HG03159 (cell line): ENCODE measurements around the gene DDX10.
A peak's percentile ranks its signal among the peaks of the same experiment; 100 is the strongest.
"Not testable (repeated sequence)": the region's sequence is repeated elsewhere in the genome, so short reads cannot be mapped to it uniquely, and the experiment has no call there.

ENCODE experiments used
- ATAC-seq: cut with Tn5 transposase; IDR thresholded peaks from one replicate; pipeline ENCODE4 v1.9.1; 2021; ENCODE audit warnings: mild to moderate bottlenecking, moderate library complexity; ENCODE audit not compliant: unreplicated experiment

DDX10 gene

GRCh38 chr11:108766596-108767173 is 101.8 kb downstream of the DDX10 start:
- ATAC-seq = no peak

DNA sequence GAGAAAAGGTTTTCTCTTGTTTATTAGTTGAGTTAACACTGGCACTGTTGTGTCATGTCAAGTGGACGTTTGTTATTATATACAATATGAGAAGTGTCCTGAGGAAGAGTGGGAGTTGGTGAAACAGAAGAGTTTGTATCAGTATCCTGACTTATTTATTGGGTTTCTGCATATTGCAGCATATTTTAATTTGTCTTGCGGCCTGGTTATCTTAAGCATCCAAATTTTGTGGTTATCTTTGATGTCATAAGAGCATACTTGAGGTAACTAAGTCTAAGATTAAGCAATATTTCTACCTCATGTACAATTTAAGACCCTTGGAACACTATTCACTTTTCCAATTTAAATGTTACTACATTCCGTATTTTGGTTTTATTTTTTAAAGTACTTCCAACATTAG is 103.5 kb downstream of the DDX10 start:
- no peak for ATAC-seq

- ATAC-seq = no peak
Measured at GRCh38 chr11:108768964-108769363, 104.1 kb downstream of the DDX10 start.

DNA sequence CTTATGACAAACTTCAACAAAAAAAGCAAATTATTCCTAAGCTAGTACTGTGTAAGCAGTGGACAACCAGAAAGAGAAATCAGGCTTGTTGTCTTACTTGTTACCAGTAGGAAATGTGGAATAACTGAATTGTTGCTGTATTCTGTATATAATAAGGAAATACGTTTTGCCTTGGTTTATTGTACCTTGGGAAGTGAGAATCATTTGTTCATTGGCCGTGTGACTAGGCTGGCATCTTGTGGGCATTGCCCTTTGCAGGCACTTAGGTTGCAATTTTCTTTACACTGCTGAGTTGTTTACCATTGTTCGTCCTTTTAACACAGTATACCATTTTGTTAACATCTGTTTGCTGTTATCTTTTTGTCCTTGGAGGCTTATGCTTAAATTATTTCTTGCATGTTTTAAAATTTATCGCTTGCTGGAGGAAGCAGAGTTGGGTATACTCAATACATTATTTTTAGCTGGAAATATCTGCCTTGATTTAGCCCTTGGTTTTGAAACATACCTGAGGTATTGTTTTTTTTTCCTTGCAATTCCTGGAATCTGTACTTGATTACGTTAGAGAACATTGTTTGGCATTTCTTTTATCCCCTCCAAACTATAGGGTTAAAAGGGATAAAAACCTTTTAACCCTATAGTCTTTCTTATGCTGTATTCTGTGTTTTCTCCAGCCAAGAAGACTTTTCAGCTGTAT is 109.3 kb downstream of the DDX10 start:
- no peak for ATAC-seq

DNA sequence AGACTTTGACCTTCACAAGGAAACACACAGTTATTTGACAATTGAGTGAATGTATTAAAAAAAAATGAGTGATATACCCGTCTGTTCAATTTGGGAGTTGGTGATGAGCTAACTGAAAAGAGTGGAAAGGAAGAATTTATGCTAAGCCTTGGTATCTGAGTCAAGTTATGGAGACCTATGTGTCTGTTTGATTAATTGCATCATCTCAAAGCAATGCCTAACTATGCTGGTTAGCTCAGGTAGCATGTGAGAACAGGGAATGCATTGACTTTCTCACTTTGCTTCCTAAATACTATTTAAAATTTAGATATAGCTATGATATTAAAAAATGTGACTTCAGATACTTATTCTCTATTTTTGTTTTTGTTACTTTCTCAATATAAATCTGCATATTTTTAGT is 110.5 kb downstream of the DDX10 start:
- no peak for ATAC-seq

GRCh38 chr11:108779147-108779546 is 114.3 kb downstream of the DDX10 start:
- ATAC-seq = not testable (repeated sequence)

DNA sequence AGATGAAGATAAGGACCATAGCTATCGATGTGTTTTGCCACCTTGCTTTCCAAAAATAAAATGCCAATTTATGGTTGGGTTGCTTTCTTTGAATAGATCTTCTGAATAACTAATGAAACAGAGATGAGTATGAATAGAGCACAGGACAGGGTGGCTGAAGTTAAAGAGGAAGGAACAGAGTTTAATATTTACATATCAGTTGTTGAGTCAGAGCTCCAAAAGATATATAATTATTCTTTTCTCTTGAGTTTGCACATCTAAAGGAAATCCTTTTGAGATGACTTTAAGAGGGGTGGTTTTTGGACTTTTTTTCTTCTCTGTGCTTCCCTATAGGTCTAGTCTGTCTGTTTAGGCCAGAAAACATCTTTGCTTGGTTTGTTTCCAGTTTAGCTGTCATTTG is 115.2 kb downstream of the DDX10 start:
- ATAC-seq = no peak

GRCh38 chr11:108781946-108782345 is 117.1 kb downstream of the DDX10 start:
- ATAC-seq = no peak

DNA sequence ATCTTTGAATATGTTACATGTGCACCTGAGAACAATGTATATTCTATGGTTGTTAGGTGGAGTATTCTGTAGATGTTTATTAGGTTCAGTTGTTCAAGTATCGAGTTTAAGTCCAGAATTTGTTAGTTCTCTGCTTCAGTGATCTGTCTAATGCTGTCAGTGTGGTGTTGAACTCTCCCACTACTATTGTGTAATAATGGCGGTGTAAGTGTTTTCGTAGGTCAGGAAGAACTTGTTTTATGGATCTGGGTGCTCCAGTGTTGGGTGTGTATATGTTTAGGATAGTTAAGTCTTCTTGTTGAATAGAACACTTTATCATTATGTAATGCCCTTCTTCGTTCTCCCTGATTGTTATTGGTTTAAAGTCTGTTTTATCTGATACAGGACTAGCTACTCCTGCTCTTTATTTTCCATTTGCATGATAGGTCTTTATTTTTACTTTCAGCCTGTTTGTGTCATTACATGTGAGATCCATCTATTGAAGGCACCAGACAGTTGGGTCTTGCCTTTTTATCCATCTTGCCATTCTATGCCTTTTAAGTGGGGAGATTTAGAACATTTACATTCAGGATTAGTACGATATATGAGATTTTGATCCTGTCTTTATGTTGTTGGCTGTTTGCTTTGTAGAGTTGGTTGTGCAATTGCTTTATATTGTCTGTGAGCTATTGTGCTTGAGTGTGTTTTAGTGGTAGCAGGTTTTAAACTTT is 121.6 kb downstream of the DDX10 start:
- ATAC-seq = no peak

GRCh38 chr11:108787105-108787504 is 122.2 kb downstream of the DDX10 start:
- no peak for ATAC-seq

DNA sequence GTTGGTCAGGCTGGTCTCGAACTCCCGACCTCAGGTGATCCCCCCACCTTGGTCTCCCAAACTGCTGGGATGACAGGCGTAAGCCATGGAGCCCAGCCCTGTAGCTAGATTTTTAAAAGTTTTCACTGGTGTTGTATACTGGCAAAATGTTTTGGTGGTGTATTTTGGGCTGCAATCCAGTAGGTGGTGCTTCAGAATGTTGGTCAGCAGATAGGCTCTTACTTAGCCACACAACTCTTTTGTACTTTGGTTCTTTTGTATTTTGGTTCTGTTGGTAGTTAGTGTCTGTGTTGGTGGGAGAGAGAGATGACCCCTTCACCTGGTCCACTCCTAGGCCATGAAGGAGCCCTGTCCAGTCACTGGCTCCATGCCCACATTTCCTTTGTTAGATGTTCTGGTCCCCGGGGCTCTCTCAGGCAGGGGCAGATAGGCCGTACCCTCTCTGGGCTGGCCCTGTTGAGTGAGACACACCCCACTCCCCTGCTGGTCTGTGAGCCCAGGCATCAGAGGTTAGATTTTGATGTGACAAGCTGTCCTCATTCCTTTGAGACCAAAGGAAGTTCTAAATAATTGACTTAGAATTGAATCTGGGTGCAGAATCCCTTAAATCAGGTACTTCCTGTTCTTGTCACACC is 123.8 kb downstream of the DDX10 start:
- ATAC-seq = peak; percentile 73

GRCh38 chr11:108790501-108791299 is 125.8 kb downstream of the DDX10 start:
- no peak for ATAC-seq

DNA sequence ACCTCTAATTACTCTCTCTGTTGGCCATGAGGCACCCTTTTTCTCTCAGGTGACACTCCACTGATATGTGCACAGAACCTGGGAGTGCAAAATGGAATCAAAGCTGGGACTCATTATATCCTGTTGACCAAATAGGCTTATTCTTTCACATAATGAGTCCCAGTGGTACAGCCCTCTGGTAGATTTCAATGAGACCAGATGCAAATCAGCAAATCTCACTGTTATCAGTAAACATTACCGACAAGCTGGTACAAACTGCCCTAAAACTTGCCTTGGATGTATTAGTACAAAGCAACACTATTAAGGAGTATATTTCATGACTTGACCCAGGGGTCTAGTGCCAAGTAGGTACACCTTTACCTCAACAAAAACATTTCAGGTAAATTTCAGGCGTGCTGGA is 128.3 kb downstream of the DDX10 start:
- no peak for ATAC-seq

GRCh38 chr11:108793611-108794010 is 128.7 kb downstream of the DDX10 start:
- ATAC-seq = no peak

DNA sequence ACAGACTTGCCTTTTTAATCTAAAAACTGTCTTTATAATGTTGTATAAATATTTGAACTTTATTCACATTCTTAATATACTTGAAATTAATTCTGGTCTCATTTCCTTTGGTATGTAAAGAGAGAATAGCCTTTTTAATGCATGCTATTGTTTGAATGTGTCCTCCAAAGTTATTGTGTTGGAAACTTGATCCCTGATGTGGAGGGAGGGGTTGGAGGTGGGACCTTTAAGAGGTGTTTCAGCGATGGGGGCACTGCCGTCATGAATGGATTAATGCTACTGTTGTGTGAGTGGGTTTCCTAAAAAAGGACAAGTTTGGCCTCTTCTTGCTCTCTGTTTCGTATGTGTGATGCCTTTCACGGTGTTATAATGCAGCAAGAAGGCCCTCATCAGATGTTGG is 131.7 kb downstream of the DDX10 start:
- ATAC-seq = no peak

DNA sequence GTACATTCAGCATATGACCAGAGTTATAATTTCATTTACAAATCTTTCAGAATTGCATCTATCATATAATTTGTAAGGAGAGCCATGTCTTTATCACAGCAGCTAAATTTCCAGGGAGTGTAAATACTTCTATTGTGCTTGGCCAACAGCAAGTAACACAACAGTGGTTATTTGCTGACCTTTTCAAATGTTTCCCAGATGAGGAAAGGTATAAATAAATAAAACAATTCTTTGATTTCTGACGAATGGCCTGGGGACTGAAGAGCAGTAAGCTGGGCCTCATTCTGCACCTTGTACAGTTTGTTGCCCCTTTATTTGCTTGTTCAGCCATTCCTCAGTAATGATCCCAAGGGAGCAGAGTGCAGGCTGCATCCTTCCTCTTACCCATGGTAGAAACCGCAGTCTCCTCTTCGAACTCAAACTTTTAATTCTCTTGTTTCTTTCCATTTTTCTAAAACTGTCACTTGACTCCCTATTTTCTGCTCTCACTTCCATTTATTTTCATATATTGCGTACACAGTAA is 132.8 kb downstream of the DDX10 start:
- ATAC-seq = no peak

DNA sequence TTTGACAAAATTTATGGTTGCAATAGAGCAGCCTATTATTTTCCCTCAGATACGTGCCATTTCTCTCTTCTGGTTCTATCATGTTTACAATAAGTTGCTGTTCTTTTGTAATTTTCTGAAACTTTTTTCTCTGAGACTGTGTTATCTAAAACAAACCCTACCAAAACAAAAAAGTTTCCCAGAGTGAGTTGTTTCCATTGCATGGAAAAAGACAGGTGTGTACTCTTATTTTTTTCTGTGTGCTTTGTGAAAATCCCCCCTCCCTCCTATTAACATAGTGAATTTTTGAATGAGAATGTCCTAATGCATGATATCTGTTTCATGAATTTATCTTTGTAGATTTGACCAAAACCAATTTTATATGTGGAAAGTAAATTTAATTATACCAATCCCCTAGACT is 137.6 kb downstream of the DDX10 start:
- no peak for ATAC-seq

DNA sequence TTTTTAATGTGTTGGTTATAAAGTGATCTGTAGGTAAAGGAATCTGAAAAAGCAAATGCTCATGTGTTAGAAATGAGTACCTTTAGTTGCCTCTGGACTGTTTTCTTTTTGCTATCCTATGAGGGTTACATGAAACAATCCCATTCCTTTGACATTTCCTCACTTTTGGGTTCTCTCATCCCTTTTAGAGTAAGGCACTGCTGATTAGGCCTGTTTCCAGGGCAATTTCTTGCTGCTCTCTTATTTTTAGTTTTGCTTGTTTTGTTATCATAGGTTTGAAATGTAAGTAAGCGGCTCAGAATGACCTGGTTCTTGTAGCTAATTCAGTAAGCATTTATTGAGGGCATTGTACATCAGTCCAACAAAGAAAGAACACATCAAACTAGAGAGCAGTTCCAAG is 138.9 kb downstream of the DDX10 start:
- ATAC-seq = no peak

GRCh38 chr11:108804511-108804910 is 139.6 kb downstream of the DDX10 start:
- ATAC-seq = no peak

DNA sequence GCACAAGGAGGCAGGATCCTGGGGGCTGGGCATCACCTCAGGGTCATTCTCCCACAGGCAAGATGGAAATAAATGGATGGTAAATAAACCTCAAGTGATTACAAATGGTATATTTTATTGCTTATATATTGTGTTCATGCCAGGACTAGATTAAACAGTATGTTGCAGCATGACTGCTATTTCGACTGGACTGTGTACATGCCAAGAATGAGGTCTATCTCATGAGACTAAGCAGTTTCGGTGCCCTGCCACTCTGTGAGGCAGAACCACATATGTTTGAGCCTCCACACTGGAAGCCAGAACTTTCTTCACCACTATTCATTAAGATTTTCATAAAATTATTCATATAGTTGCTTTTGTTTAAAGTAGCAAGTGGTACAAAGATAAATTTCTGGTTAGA is 140.2 kb downstream of the DDX10 start:
- no peak for ATAC-seq

DNA sequence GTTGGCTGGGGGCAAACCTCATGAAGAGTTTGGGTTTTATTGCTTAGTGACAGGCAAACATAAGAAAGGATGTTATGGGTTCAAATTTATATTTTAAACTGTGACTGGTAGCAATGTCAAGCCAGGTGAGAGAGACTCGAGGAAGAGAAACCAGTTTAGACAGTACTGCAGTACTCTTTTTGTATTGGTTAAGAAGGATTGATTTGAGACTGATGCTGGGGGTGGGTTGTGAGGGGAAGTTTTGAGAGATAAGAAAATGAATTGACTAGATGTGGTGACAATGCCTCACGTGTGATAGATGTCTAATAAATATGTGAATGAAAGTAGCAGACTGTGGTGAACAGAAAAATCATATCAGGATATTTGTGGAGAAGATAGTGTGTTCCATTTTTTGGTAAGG is 142.4 kb downstream of the DDX10 start:
- ATAC-seq = no peak
